Activated CD4-positive, alpha-beta T cell treated with anti-CD3 and anti-CD28 coated beads, Interleukin-2, Interleukin-6, amounts not matched to agents 100 ng/mL and 50 ng/mL, durations not matched to agents 16 hours and 8 hours (primary cell): ENCODE measurements around the gene ZNF226.
"Not testable (repeated sequence)": the region's sequence is repeated elsewhere in the genome, so short reads cannot be mapped to it uniquely, and the experiment has no call there.

Source experiments
- DNase-seq: peaks from one replicate; pipeline ENCODE4 v3.0.0-alpha.2; 2020

The ZNF226 gene

DNA sequence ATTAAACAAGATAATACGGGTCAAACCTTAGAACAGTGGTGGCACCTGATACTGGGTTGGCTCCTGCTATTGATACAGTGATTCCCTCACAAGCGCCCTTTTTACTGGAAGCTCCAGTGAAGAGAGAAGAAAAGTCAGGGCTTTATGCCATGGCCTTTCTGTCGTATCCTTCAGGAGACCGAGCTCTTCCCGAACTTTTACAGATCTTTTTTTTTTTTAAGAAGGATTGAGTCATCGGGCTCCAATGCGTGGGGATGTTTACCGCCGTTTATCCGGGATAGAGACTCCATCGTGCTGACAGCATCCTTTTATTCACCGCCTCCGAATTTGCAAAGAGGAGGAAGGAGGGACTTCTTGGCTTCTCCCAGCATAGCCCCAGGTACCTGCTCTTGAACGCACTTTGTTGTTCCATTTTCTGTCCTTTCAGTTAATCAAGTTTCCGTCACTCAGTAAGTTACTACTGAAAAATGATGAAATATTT is 48.0 kb downstream of the ZNF226 start:
- DNase-seq, result peak; percentile 16

DNA sequence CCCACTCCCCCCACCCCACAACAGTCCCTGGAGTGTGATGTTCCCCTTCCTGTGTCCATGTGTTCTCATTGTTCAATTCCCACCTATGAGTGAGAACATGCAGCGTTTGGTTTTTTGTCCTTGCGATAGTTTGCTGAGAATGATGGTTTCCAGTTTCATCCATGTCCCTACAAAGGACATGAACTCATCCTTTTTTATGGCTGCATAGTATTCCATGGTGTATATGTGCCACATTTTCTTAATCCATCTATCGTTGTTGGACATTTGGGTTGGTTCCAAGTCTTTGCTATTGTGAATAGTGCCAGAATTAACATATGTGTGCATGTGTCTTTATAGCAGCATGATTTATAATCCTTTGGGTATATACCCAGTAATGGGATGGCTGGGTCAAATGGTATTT is 55.0 kb downstream of the ZNF226 start:
- not testable (repeated sequence) for DNase-seq

DNA sequence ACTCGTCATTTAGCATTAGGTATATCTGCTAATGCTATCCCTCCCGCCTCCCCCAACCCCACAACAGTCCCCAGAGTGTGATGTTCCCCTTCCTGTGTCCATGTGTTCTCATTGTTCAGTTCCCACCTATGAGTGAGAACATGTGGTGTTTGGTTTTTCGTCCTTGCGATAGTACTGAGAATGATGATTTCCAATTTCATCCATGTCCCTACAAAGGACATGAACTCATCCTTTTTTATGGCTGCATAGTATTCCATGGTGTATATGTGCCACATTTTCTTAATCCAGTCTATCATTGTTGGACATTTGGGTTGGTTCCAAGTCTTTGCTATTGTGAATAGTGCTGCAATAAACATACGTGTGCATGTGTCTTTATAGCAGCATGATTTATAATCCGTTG is 55.9 kb downstream of the ZNF226 start:
- DNase-seq, result not testable (repeated sequence)

GRCh38 chr19:44221291-44221690 is 56.4 kb downstream of the ZNF226 start:
- DNase-seq, result not testable (repeated sequence)
